Sigmoid colon (tissue), 7 donors: ENCODE data around the gene POLR3K. TPM values are rescaled to one million over a fixed set of nuclear protein-coding genes. Genes with fewer than 3 reads are reported as not detected.
"Not testable (repeated sequence)": the region's sequence is repeated elsewhere in the genome, so short reads cannot be mapped to it uniquely, and the experiment has no call there.

Experiments
- DNase-seq: peaks from one replicate; pipeline ENCODE4 v3.0.0-alpha.2; 2019
- H3K27ac ChIP-seq, 4 donors: fragments of 200-600 bp; sonication (generic); one replicate each; pipeline ENCODE4 v1.5.1; 2016 to 2019; ENCODE audit warnings: mild to moderate bottlenecking in 1 of 4
- H3K27me3 ChIP-seq, 3 donors: fragments of 200-600 bp; sonication (generic); one replicate each; pipeline ENCODE4 v1.5.1; 2019; ENCODE audit warnings: mild to moderate bottlenecking in 1 of 3
- H3K36me3 ChIP-seq, 4 donors: fragments of 200-600 bp; sonication (generic); one replicate each; pipeline ENCODE4 v1.5.1; 2016 to 2019
- H3K4me1 ChIP-seq, 4 donors: fragments of 200-600 bp; sonication (generic); one replicate each; pipeline ENCODE4 v1.5.1; 2017 to 2019
- H3K4me3 ChIP-seq, 4 donors: fragments of 200-600 bp; sonication (generic); one replicate each; pipeline ENCODE4 v1.5.1; 2017 to 2019; ENCODE audit warnings: mild to moderate bottlenecking in 2 of 4, moderate library complexity in 1 of 4
- H3K9me3 ChIP-seq, 4 donors: fragments of 200-600 bp in 3 of 4; sonication (generic) in 3 of 4; one replicate each; pipeline versions ENCODE4 v1.5.1 to v1.6.1; 2013 to 2019
- CTCF ChIP-seq, 4 experiments: fragments of 450-650 bp in 3 of 4; fragments of 200-600 bp in 1 of 4; IDR thresholded peaks; one replicate each; pipeline ENCODE4 v1.5.1; 2016 to 2019; ENCODE audit warnings: antibody characterized with exemption in 4 of 4, mild to moderate bottlenecking in 3 of 4, moderate library complexity in 2 of 4
- EP300 ChIP-seq, 4 donors: sonication (generic); formaldehyde crosslinking; IDR thresholded peaks; one replicate each; pipeline ENCODE4 v1.6.1; 2017; ENCODE audit warnings: antibody characterized with exemption in 4 of 4
- POLR2A ChIP-seq, 2 donors: fragments of 450-650 bp; IDR thresholded peaks; one replicate each; pipeline ENCODE4 v1.6.1; 2016; ENCODE audit warnings: antibody characterized with exemption in 2 of 2, mild to moderate bottlenecking in 2 of 2, moderate library complexity in 2 of 2
- POLR2AphosphoS5 ChIP-seq, 4 donors: sonication (generic); formaldehyde crosslinking; IDR thresholded peaks; one replicate each; pipeline ENCODE4 v1.6.1; 2017; ENCODE audit warnings: antibody characterized with exemption in 4 of 4
- WGBS, 2 donors: extraction: QIAGEN DNeasy Blood & Tissue Kit; methylation state at CpG; one replicate each; pipeline ENCODE4 v1.1.7; 2013; 5-methylcytosine and 5-hydroxymethylcytosine counted together
- intact Hi-C: fragments of 100-400 bp; cut with DNase I; formaldehyde crosslinking; loops from one replicate; pipeline ENCODE4 v1.15.1; 2023
- polyA plus RNA-seq, 3 donors: library from polyadenylated mRNA; stranded (reverse); fragments of 200-250 nt; gene quantifications; one replicate each; pipeline ENCODE4 v1.2.3, GENCODE V29; 2013
- total RNA-seq, 4 donors: library from RNA; depleted of rRNA; stranded (reverse); fragments of >200 nt; gene quantifications; one replicate each; pipeline ENCODE4 v1.1.0, GENCODE V29; 2016
- donor health status: healthy with polysubstance abuse.
- donor health status: Bipolar disorder and iron deficiency.
- donor health status: healthy.

POLR3K gene
- total and polyA plus RNA-seq, 7 donors, result 1.7 to 22.1 (median 6.4) TPM

DNA sequence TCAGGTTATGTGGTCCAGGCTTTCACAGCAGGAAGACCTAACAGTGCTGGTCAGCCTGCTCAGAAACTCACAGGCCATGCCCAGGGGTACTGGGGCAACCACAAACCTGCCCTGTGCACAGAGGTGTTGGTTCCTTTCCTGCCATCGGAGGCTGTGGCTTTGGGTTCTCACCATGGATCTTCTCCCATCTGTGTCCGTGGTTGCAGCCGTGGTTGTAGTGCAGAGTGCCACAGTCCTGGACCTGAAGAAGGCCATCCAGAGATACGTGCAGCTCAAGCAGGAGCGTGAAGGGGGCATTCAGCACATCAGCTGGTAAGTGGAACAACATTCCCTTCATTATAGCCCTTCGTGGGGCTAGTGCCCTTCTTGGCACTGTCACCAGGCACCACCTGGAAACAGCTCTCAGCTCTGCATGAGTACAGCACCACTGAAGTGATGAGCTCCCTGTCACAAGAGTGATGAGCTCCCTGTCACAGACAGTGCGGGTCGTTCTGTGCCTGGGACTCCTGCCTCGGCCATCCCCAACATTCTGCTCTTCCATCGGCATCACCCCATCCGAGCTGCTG lies 2.2 kb upstream of the POLR3K start:
- peaks cover 0 to 54% (median 31%) of the 10 kb centered on the region in 4 donors for H3K36me3 ChIP-seq
- no peak for DNase-seq
- intact Hi-C loops, result no loop called here

DNA sequence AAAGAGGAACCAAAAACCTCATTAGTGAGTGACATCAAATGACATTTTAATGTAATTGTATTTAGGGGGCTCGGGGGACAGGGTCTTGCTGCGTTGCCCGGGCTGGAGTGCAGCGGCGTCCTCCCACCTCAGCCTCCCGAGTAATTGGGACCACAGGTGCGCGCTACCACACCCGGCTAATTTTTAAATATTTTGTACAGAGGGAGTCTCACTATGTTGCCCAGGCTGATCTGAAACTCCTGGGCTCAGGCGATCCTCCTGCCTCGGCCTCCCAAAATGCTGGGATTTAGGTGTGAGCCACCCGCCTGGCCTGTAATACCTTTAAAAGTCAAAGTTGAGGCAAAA lies 801 bp upstream of the POLR3K start:
- Histone ChIP-seq H3K36me3 (peaks cover 0 to 41% (median 19%) of the 10 kb centered on the region in 4 donors), H3K27me3 (no peaks in the 10 kb centered on the region), H3K4me1 (peaks cover 0 to 27% (median 17%) of the 10 kb centered on the region in 4 donors), H3K27ac (peak overlapping the region; percentile 76 to 85 (median 82)), H3K4me3 (peak overlapping the region; percentile 70 to 91 (median 82)), H3K9me3 (no peaks in the 10 kb centered on the region)
- intact Hi-C loops, result no loop called here
- 13 to 44% methylated on average over 12 of the region's 12 CpGs for WGBS, 2 donors
- TF ChIP-seq POLR2A (IDR thresholded peaks at IDR 0.05) (no peak), CTCF (IDR thresholded peaks at IDR 0.05) (no peak), EP300 (IDR thresholded peaks at IDR 0.05) (no peak), POLR2AphosphoS5 (IDR thresholded peaks at IDR 0.05) (no peak)
- DNase-seq, result no peak

More for the DNA sequence above, 2.2 kb upstream of the POLR3K start:
- Histone ChIP-seq H3K9me3 (no peaks in the 10 kb centered on the region), H3K4me3 (no peak overlapping the region), H3K27me3 (no peaks in the 10 kb centered on the region), H3K27ac (no peak overlapping the region), H3K4me1 (peaks cover 0 to 27% (median 17%) of the 10 kb centered on the region in 4 donors)
- TF ChIP-seq CTCF (IDR thresholded peaks at IDR 0.05), result no peak
- no peak for TF ChIP-seq EP300 (IDR thresholded peaks at IDR 0.05)
- no peak for TF ChIP-seq POLR2AphosphoS5 (IDR thresholded peaks at IDR 0.05)
- TF ChIP-seq POLR2A (IDR thresholded peaks at IDR 0.05), result no peak
- WGBS, 2 donors, result 91 to 93% methylated on average over 11 of the region's 11 CpGs

GRCh38 chr16:50769-51591 lies 2.4 kb downstream of the POLR3K start:
- Histone ChIP-seq H3K36me3 (peaks cover 0 to 28% (median 2%) of the 10 kb centered on the region in 4 donors), H3K9me3 (no peaks in the 10 kb centered on the region), H3K27me3 (no peaks in the 10 kb centered on the region), H3K4me1 (peaks cover 0 to 27% (median 17%) of the 10 kb centered on the region in 4 donors), H3K4me3 (no peak overlapping the region), H3K27ac (no peak overlapping the region)
- 89 to 92% methylated on average over 15 of the region's 15 CpGs for WGBS, 2 donors
- no peak for DNase-seq
- intact Hi-C loops, result no loop called here
- TF ChIP-seq EP300 (IDR thresholded peaks at IDR 0.05), result no peak
- TF ChIP-seq POLR2AphosphoS5 (IDR thresholded peaks at IDR 0.05), result no peak
- no peak for TF ChIP-seq POLR2A (IDR thresholded peaks at IDR 0.05)
- no peak for TF ChIP-seq CTCF (IDR thresholded peaks at IDR 0.05)

- Histone ChIP-seq H3K27me3 (no peaks in the 10 kb centered on the region), H3K36me3 (peaks cover 0 to 30% (median 4%) of the 10 kb centered on the region in 4 donors), H3K4me1 (peaks cover 0 to 11% (median 7%) of the 10 kb centered on the region in 4 donors), H3K27ac (no peak overlapping the region), H3K4me3 (no peak overlapping the region), H3K9me3 (no peaks in the 10 kb centered on the region)
- TF ChIP-seq POLR2AphosphoS5 (IDR thresholded peaks at IDR 0.05) (no peak), POLR2A (IDR thresholded peaks at IDR 0.05) (no peak), CTCF (IDR thresholded peaks at IDR 0.05) (no peak), EP300 (IDR thresholded peaks at IDR 0.05) (no peak)
- 96% methylated on average over 7 of the region's 7 CpGs for WGBS, 2 donors
- intact Hi-C loops, result no loop called here
- no peak for DNase-seq
These were observed 6.2 kb downstream of the POLR3K start for GRCh38 chr16:47234-47633.

DNA sequence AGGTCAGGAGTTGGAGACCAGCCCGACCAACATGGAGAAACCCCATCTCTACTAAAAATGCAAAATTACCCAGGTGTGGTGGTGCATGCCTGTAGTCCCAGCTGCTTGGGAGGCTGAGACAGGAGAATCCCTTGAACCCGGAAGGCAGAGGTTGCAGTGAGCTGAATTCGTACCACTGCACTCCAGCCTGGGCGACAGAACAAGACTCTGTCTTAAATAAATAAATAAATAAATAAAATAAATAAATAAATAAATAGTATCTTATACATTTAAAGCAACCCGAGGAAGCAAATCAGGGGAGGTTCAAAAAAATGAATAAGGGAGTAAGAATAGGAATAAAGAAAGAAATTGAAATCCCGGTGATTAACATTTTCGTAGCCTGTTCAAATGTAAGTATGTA lies 6.9 kb downstream of the POLR3K start:
- H3K4me3 ChIP-seq, H3K27ac ChIP-seq, intact Hi-C loops, H3K27me3 ChIP-seq, H3K4me1 ChIP-seq, DNase-seq, H3K9me3 ChIP-seq: not testable (repeated sequence)
- peaks cover 0 to 30% (median 4%) of the 10 kb centered on the region in 4 donors for H3K36me3 ChIP-seq
- WGBS, 2 donors, result 94 to 96% methylated on average over 7 of the region's 7 CpGs
